Measurements from ENCODE around the gene MGARP. TPM values are rescaled to one million over a fixed set of nuclear protein-coding genes. Genes with fewer than 3 reads are reported as not detected.

Gene MGARP
- total and polyA plus RNA-seq, 9 of the 15 experiments (the other 6 are each of a cell fraction or from before 2014, with no cell fraction given), result 0.11 to 0.45 (median 0.23) TPM; not detected in 4

DNA sequence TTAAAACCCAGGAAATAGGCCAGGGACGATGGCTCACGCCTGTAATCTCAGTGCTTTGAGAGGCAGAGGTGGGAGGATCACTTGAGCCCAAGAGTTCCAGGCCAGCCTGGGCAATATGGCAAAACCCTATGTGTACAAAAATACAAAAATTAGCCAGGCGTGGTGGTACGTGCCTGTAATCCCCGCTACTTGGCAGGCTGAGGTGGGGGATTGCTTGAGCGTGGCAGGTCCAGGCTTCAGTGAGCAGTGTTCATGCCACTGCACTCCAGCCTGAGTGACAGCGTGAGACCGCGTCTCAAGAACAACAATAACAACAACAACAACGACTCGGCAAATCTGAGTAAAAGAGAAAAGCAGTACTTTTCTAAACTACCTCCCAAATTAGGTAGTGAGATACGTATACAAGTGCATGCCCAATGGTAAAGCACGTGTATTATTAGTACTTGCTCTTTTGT, 35.2 kb upstream of the MGARP start (continued):
- TF ChIP-seq RB1 (IDR thresholded peaks at IDR 0.05; ENCODE audit: low read depth), result no peak
- TF ChIP-seq MAFK (IDR thresholded peaks at IDR 0.05; ENCODE audit: low read length), result peak; percentile 43; the same call in 1 of the 2 replicates
- TF ChIP-seq PKNOX1 (IDR thresholded peaks at IDR 0.05), result peak; percentile 84
- TF ChIP-seq SAFB (IDR thresholded peaks at IDR 0.05; ENCODE audit: borderline replicate concordance, low read depth, low read length), result no peak
- TF ChIP-seq HDAC3 (IDR thresholded peaks at IDR 0.05; ENCODE audit: borderline replicate concordance, partially characterized antibody), result no peak
- no peak for TF ChIP-seq HOXB6 (CRISPR knock-in tag; IDR thresholded peaks at IDR 0.05; ENCODE audit: borderline replicate concordance)
- TF ChIP-seq MAX (CRISPR knock-in tag; IDR thresholded peaks at IDR 0.05), result no peak
- TF ChIP-seq EZH2 (IDR thresholded peaks at IDR 0.05; ENCODE audit: borderline replicate concordance, low read depth, low read length), result no peak
- TF ChIP-seq, protein P1, sequence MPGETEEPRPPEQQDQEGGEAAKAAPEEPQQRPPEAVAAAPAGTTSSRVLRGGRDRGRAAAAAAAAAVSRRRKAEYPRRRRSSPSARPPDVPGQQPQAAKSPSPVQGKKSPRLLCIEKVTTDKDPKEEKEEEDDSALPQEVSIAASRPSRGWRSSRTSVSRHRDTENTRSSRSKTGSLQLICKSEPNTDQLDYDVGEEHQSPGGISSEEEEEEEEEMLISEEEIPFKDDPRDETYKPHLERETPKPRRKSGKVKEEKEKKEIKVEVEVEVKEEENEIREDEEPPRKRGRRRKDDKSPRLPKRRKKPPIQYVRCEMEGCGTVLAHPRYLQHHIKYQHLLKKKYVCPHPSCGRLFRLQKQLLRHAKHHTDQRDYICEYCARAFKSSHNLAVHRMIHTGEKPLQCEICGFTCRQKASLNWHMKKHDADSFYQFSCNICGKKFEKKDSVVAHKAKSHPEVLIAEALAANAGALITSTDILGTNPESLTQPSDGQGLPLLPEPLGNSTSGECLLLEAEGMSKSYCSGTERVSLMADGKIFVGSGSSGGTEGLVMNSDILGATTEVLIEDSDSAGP (CRISPR knock-in tag; IDR thresholded peaks at IDR 0.05), result no peak
- TF ChIP-seq, protein P2, sequence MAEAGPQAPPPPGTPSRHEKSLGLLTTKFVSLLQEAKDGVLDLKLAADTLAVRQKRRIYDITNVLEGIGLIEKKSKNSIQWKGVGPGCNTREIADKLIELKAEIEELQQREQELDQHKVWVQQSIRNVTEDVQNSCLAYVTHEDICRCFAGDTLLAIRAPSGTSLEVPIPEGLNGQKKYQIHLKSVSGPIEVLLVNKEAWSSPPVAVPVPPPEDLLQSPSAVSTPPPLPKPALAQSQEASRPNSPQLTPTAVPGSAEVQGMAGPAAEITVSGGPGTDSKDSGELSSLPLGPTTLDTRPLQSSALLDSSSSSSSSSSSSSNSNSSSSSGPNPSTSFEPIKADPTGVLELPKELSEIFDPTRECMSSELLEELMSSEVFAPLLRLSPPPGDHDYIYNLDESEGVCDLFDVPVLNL (CRISPR knock-in tag; IDR thresholded peaks at IDR 0.05; ENCODE audit: low read depth), result no peak
- no peak for TF ChIP-seq ZBTB7A (IDR thresholded peaks at IDR 0.05; ENCODE audit: borderline replicate concordance, control insufficient read depth, low read depth, low read length)
- peak; percentile 43; the same call in 1 of the 2 replicates for TF ChIP-seq FOXJ2 (tag; IDR thresholded peaks at IDR 0.05)

All from K562 (cell line).